GM19452 (cell line): Measurements from ENCODE around the gene ZNF497.
"Not testable (repeated sequence)": the region's sequence is repeated elsewhere in the genome, so short reads cannot be mapped to it uniquely, and the experiment has no call there.

Source experiments
- ATAC-seq: cut with Tn5 transposase; IDR thresholded peaks from one replicate; pipeline ENCODE4 v1.9.1; 2021; ENCODE audit not compliant: unreplicated experiment

Gene ZNF497

GRCh38 chr19:58394821-58395219 is 32.3 kb upstream of the ZNF497 start:
- ATAC-seq: no peak

GRCh38 chr19:58393725-58394033 is 31.1 kb upstream of the ZNF497 start:
- ATAC-seq: no peak

GRCh38 chr19:58392945-58393724 is 30.6 kb upstream of the ZNF497 start:
- no peak for ATAC-seq

- ATAC-seq: no peak
Measured at GRCh38 chr19:58388175-58388526, 25.6 kb upstream of the ZNF497 start.

GRCh38 chr19:58387338-58388174 is 25.0 kb upstream of the ZNF497 start:
- no peak for ATAC-seq

- ATAC-seq: peak; percentile 87
Measured at GRCh38 chr19:58386576-58387337, 24.2 kb upstream of the ZNF497 start, which contains the start of gene RPS5. TSS of gene RPS5 (plus strand) at chr19:58387269. CDS start at chr19:58388138, 869 bp downstream.

- ATAC-seq: peak; percentile 6
Measured at GRCh38 chr19:58385891-58386575, 23.5 kb upstream of the ZNF497 start.

GRCh38 chr19:58385313-58385890 is 22.9 kb upstream of the ZNF497 start:
- no peak for ATAC-seq

GRCh38 chr19:58382997-58383603 is 20.5 kb upstream of the ZNF497 start:
- no peak for ATAC-seq

- no peak for ATAC-seq
Measured at GRCh38 chr19:58381460-58382212, 19.1 kb upstream of the ZNF497 start.

- ATAC-seq: peak; percentile 80
Measured at GRCh38 chr19:58380662-58381459, 18.3 kb upstream of the ZNF497 start, which contains the start of gene ZNF837. TSS of gene ZNF837 (minus strand) at chr19:58381030. CDS start at chr19:58369332, 11,698 bp downstream.

GRCh38 chr19:58380037-58380661 is 17.6 kb upstream of the ZNF497 start:
- ATAC-seq: no peak

GRCh38 chr19:58379246-58379645 is 16.7 kb upstream of the ZNF497 start:
- no peak for ATAC-seq

GRCh38 chr19:58376724-58377123 is 14.2 kb upstream of the ZNF497 start:
- ATAC-seq: not testable (repeated sequence)

- ATAC-seq: no peak
Measured at GRCh38 chr19:58374200-58374599, 11.6 kb upstream of the ZNF497 start.

- no peak for ATAC-seq
Measured at GRCh38 chr19:58372311-58373133, 10.0 kb upstream of the ZNF497 start.
